Retinal pigment epithelial cell (primary cell): Measurements from ENCODE around the gene EHBP1.

Experiments used
- DNase-seq: peaks from one replicate; pipeline ENCODE4 v3.0.0-alpha.2; 2010; ENCODE audit warnings: low read depth
- H3K4me3 ChIP-seq: 2 replicates; pipeline ENCODE4 v1.5.1; 2011; ENCODE audit warnings: mild to moderate bottlenecking, low read length, control low read depth, moderate library complexity
- CTCF ChIP-seq: conservative IDR thresholded peaks from 2 replicates; pipeline ENCODE4 v1.5.1; 2011; ENCODE audit warnings: low read depth, low read length, control low read depth, inconsistent platforms

EHBP1 gene

DNA sequence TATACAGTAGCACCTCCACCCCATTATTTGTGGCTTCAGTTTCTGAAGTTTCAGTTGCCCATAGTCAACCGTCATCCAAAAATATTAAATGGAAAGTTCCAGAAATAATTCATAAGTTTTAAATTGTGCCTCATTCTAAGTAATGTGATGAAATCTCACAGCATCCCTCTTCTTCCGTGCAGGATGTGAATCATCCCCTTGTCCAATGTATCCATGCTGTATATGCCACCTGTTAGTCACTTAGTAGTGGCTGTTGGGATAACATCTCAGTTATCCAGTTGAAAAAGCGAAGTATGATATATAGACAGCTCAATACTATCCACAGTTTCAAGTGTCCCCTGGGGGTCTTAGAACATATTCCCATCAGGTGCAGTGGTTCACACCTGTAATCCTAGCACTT, 226.0 kb downstream of the EHBP1 start:
- H3K4me3 ChIP-seq, result no peak overlapping the region
- TF ChIP-seq CTCF, result no peak
- DNase-seq, result no peak

GRCh38 chr2:62933398-62933917, 227.9 kb downstream of the EHBP1 start:
- TF ChIP-seq CTCF, result no peak
- DNase-seq, result no peak
- no peak overlapping the region for H3K4me3 ChIP-seq

- no peak for DNase-seq
- no peak overlapping the region for H3K4me3 ChIP-seq
- no peak for TF ChIP-seq CTCF
These were observed 229.0 kb downstream of the EHBP1 start for GRCh38 chr2:62934517-62934916.

DNA sequence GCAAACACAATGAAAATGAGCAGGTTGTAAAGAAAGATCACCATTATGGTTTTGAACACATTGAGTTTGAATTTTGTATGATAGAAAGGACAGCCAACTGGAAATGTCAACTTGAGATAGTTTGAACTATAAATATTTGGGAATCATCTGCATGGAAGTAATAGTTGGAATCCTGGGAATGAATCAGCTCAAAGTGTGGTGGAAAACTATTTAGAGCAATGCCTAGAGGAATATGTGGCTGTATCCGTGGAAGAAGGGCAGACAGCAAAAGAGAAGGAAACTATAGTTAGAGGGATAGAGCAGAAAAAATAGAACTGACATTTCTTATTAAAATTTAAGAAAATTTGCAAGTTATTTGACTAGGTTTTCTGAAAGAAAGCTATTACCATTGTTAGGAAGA, 232.6 kb downstream of the EHBP1 start:
- TF ChIP-seq CTCF, result no peak
- no peak overlapping the region for H3K4me3 ChIP-seq
- no peak for DNase-seq

DNA sequence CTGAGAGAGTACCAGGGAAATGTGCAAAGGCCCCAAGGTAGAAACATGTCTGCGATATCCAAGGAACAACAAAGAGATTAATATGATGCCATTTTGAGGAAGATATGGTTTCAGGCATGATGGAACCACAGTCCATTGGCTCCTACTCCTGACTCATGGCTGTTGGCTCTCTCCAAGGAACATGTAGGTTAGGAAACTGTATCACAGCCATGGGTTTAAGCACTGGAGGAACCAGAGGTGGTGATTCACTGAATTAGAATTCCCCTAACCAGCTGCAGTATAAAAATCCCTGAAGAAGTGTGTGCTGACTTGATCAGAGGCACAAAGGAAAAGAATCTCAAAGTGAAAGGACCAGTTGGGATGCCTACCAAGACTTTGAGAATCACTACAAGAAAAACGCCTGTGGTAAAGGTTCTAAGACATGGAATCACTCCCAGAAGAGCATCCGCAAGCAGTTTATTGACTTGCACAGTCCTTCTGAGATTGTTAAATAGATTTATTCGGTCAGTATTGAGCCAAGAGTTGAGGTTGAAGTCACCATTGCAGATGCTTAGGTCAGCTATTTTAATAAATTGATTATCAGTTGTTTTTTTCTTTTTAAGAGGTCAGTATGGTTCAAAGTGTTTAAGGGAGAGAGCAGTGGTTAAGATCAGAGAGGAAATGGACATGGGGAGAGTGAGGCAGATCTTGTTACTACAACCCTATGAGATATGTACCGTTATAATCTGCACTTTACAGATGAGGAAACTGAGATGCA, 234.4 kb downstream of the EHBP1 start:
- no peak for DNase-seq
- no peak for TF ChIP-seq CTCF
- H3K4me3 ChIP-seq, result no peak overlapping the region

GRCh38 chr2:62940697-62941096, 235.2 kb downstream of the EHBP1 start:
- DNase-seq, result no peak
- TF ChIP-seq CTCF, result no peak
- no peak overlapping the region for H3K4me3 ChIP-seq

DNA sequence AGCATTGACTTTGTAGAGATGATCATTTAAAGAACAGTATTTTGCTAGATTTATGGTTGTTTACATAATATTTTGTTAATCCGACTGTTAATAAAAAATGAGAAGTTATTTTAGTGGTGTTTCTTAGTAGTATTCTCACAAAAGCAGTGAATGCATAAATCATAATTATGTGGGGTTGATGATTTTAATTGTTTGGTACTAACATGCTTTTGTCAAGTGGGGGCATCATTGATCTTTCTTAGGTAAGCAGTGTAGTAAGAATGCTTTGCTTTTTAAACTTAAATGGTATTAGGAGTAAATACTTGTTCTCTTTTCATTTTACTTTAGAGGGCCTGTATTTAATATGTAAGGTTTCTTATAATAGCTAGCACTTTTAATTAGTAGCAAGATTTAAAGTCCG, 235.9 kb downstream of the EHBP1 start:
- no peak overlapping the region for H3K4me3 ChIP-seq
- DNase-seq, result no peak
- TF ChIP-seq CTCF, result peak; percentile 12
